ENCODE measurements around the gene HDGFL3.
"Not testable (repeated sequence)": the region's sequence is repeated elsewhere in the genome, so short reads cannot be mapped to it uniquely, and the experiment has no call there.

DNA sequence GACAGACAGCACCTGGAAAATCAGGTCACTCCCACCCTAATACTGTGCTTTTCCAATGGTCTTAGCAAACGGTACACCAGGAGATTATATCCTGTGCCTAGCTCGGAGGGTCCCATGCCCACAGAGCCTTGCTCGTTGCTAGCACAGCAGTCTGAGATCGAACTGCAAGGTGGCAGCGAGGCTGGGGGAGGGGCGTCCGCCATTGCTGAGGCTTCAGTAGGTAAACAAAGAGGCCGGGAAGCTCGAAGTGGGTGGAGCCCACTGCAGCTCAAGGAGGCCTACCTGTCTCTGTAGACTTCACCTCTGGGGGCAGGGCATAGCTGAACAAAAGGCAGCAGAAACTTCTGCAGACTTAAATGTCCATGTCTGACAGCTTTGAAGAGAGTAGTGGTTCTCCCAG is 14.2 kb upstream of the HDGFL3 start:
- TF ChIP-seq POLR2A, POLR2AphosphoS5, CTCF (IDR thresholded peaks at IDR 0.05): not testable (repeated sequence)

All from breast epithelium (tissue), 3 donors.